Hepatocyte (in vitro differentiated cells): ENCODE data around the gene SSBP2. TPM values are rescaled to one million over a fixed set of nuclear protein-coding genes. Genes with fewer than 3 reads are reported as not detected.

Experiments
- DNase-seq: peaks from one replicate; pipeline ENCODE4 v3.0.0-alpha.2; 2016; ENCODE audit warnings: low spot score
- H2AFZ ChIP-seq: fragments of 200-600 bp; sonication (generic); 2 replicates; pipeline ENCODE4 v1.6.0; 2016; ENCODE audit warnings: antibody characterized with exemption, mild to moderate bottlenecking
- H3K27ac ChIP-seq: fragments of 200-600 bp; sonication (generic); 2 replicates; pipeline ENCODE4 v1.5.1; 2016; ENCODE audit warnings: mild to moderate bottlenecking
- H3K27me3 ChIP-seq: fragments of 200-600 bp; sonication (generic); 2 replicates; pipeline ENCODE4 v1.6.1; 2016
- H3K36me3 ChIP-seq: fragments of 200-600 bp; sonication (generic); replicated peaks from 2 replicates; pipeline ENCODE4 v1.5.1; 2016; ENCODE audit warnings: low read depth; ENCODE audit not compliant: insufficient read depth
- H3K4me1 ChIP-seq: fragments of 200-600 bp; sonication (generic); 2 replicates; pipeline ENCODE4 v1.5.1; 2016; ENCODE audit warnings: mild to moderate bottlenecking, moderate library complexity; ENCODE audit not compliant: insufficient read depth
- H3K4me2 ChIP-seq: fragments of 200-600 bp; sonication (generic); 2 replicates; pipeline ENCODE4 v1.6.0; 2016
- H3K4me3 ChIP-seq: fragments of 200-600 bp; sonication (generic); 2 replicates; pipeline ENCODE4 v1.5.1; 2016; ENCODE audit warnings: mild to moderate bottlenecking
- H3K79me2 ChIP-seq: fragments of 200-600 bp; sonication (generic); 2 replicates; pipeline ENCODE4 v1.6.0; 2017; ENCODE audit warnings: mild to moderate bottlenecking
- H3K9me2 ChIP-seq: fragments of 200-600 bp; sonication (generic); replicated peaks from 2 replicates; pipeline ENCODE4 v1.6.0; 2017; ENCODE audit warnings: mild to moderate bottlenecking; ENCODE audit not compliant: insufficient read depth
- H3K9me3 ChIP-seq: fragments of 200-600 bp; sonication (generic); 2 replicates; pipeline ENCODE4 v1.5.1; 2016; ENCODE audit warnings: low read depth, mild to moderate bottlenecking
- H4K20me1 ChIP-seq: fragments of 200-600 bp; sonication (generic); 2 replicates; pipeline ENCODE4 v1.6.0; 2016; ENCODE audit warnings: mild to moderate bottlenecking; ENCODE audit not compliant: insufficient read depth, poor library complexity, severe bottlenecking
- EZH2 ChIP-seq: fragments of 200-600 bp; sonication (generic); IDR thresholded peaks from 2 replicates; pipeline ENCODE4 v1.6.1; 2016; ENCODE audit warnings: antibody characterized with exemption, mild to moderate bottlenecking, borderline replicate concordance
- EZH2phosphoT487 ChIP-seq: fragments of 200-600 bp; sonication (generic); IDR thresholded peaks from one replicate; pipeline ENCODE4 v1.6.1; 2018; ENCODE audit warnings: antibody characterized with exemption, mild to moderate bottlenecking, low read depth, moderate library complexity; ENCODE audit not compliant: unreplicated experiment, severe bottlenecking
- WGBS: methylation state at CpG from one replicate; pipeline ENCODE4 v1.1.6; 2016; ENCODE audit warnings: low lambda C conversion rate; ENCODE audit errors: missing lambda C conversion rate; 5-methylcytosine and 5-hydroxymethylcytosine counted together
- polyA plus RNA-seq: library from polyadenylated mRNA; unstranded; fragments of >200 nt; fragmentation: Nextera tagmentation; extraction: Ambion mirVana; gene quantifications from 2 replicates; pipeline ENCODE4 v1.2.1, GENCODE V29; 2016
- total RNA-seq: library from RNA; depleted of rRNA; stranded (reverse); fragments of >200 nt; gene quantifications from 2 replicates; pipeline ENCODE4 v1.2.3, GENCODE V29; 2014
- TF ChIP-seq, protein P1 (sequence below): fragments of 200-600 bp; sonication (generic); IDR thresholded peaks from 2 replicates; pipeline ENCODE4 v1.5.1; 2016; ENCODE audit warnings: antibody characterized with exemption, mild to moderate bottlenecking; ENCODE audit not compliant: poor library complexity

Gene SSBP2
- total and polyA plus RNA-seq, 2 experiments from 2014 or later, result 23.7 to 48.2 TPM

DNA sequence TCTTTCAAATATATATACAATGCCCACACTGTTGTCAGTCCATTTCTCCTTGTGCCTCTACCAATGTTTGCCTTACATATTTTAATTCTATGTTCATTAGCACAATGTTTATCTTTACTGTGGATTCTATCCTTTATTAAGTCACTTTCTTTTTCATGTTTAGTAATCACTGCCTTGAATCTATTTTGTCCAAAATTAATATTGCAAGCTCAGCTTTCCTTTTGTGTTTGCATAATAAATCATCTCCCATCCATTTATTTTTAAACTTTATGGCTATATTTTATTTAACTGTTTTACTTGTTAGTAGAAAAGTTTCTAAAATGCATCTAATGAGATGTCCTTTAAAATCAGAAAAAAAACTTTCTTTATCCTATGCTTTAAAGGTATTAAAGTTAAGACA lies 230.1 kb downstream of the SSBP2 start:
- no peak overlapping the region for H3K27ac ChIP-seq
- TF ChIP-seq EZH2 (no peak), EZH2phosphoT487 (no peak)
- TF ChIP-seq, protein P1, sequence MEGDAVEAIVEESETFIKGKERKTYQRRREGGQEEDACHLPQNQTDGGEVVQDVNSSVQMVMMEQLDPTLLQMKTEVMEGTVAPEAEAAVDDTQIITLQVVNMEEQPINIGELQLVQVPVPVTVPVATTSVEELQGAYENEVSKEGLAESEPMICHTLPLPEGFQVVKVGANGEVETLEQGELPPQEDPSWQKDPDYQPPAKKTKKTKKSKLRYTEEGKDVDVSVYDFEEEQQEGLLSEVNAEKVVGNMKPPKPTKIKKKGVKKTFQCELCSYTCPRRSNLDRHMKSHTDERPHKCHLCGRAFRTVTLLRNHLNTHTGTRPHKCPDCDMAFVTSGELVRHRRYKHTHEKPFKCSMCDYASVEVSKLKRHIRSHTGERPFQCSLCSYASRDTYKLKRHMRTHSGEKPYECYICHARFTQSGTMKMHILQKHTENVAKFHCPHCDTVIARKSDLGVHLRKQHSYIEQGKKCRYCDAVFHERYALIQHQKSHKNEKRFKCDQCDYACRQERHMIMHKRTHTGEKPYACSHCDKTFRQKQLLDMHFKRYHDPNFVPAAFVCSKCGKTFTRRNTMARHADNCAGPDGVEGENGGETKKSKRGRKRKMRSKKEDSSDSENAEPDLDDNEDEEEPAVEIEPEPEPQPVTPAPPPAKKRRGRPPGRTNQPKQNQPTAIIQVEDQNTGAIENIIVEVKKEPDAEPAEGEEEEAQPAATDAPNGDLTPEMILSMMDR, result no peak
- no peaks in the 10 kb centered on the region for H3K9me3 ChIP-seq
- no peaks in the 10 kb centered on the region for H3K79me2 ChIP-seq
- no peak for DNase-seq
- no peaks in the 10 kb centered on the region for H3K27me3 ChIP-seq
- no peaks in the 10 kb centered on the region for H4K20me1 ChIP-seq
- no peak overlapping the region for H3K4me2 ChIP-seq
- no peaks in the 10 kb centered on the region for H3K36me3 ChIP-seq
- no peaks in the 10 kb centered on the region for H3K4me1 ChIP-seq
- no peak overlapping the region for H3K4me3 ChIP-seq
- no peak overlapping the region for H2AFZ ChIP-seq
- H3K9me2 ChIP-seq, result no peaks in the 10 kb centered on the region

DNA sequence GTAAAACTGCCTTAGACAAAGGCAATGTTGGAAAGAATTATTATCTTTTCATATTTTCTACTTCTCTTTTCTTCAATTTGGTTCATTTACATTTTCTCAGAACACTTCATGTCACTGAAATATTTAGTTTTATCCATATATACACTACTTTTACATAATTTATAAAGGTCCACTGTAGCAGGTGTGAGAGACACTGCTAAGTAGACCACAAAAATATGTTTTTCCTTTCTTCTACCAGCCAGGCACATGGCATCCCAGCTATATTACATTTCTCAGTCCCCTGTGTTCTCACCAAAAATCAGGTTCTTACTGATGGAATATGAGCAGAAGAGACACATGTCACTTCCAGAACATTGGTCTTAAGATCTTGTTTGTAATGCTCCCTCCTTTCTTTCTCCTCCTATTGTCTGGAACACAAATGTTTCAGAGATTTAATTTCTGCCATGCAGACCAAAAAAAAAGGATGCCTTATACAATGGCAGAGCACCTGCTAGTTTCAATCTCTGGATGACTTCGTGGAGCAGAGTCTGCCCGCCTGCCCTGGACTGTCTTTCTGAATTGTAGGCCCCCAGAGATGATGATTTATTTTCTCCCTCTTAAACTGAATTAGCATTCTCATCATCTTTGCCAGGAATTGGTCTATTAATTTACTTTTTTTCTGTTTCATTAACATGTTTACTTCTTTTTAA lies 231.5 kb downstream of the SSBP2 start:
- H3K4me1 ChIP-seq, result no peaks in the 10 kb centered on the region
- no peak overlapping the region for H3K4me2 ChIP-seq
- no peaks in the 10 kb centered on the region for H3K36me3 ChIP-seq
- H4K20me1 ChIP-seq, result no peaks in the 10 kb centered on the region
- no peaks in the 10 kb centered on the region for H3K27me3 ChIP-seq
- no peak overlapping the region for H2AFZ ChIP-seq
- no peaks in the 10 kb centered on the region for H3K79me2 ChIP-seq
- no peaks in the 10 kb centered on the region for H3K9me2 ChIP-seq
- H3K27ac ChIP-seq, result no peak overlapping the region
- WGBS, result 97% methylated on average over 2 of the region's 2 CpGs
- DNase-seq, result no peak
- no peak overlapping the region for H3K4me3 ChIP-seq
- no peaks in the 10 kb centered on the region for H3K9me3 ChIP-seq
- TF ChIP-seq, protein P1, result no peak
- TF ChIP-seq EZH2phosphoT487 (no peak), EZH2 (no peak)

- Histone ChIP-seq H3K4me3 (no peak overlapping the region), H3K9me2 (no peaks in the 10 kb centered on the region), H3K27ac (no peak overlapping the region), H3K36me3 (no peaks in the 10 kb centered on the region), H3K4me2 (no peak overlapping the region), H2AFZ (no peak overlapping the region), H3K9me3 (no peaks in the 10 kb centered on the region), H3K27me3 (no peaks in the 10 kb centered on the region), H3K79me2 (no peaks in the 10 kb centered on the region), H3K4me1 (no peaks in the 10 kb centered on the region), H4K20me1 (no peaks in the 10 kb centered on the region)
- no peak for DNase-seq
- TF ChIP-seq EZH2phosphoT487, result no peak
- TF ChIP-seq, protein P1, result no peak
- no peak for TF ChIP-seq EZH2
Measured at GRCh38 chr5:81517462-81517861, 233.4 kb downstream of the SSBP2 start.

GRCh38 chr5:81516091-81516490 lies 234.8 kb downstream of the SSBP2 start:
- Histone ChIP-seq H3K9me3 (no peaks in the 10 kb centered on the region), H4K20me1 (no peaks in the 10 kb centered on the region), H3K4me2 (no peak overlapping the region), H3K36me3 (no peaks in the 10 kb centered on the region), H2AFZ (no peak overlapping the region), H3K27ac (no peak overlapping the region), H3K9me2 (no peaks in the 10 kb centered on the region), H3K4me3 (no peak overlapping the region), H3K4me1 (no peaks in the 10 kb centered on the region), H3K79me2 (no peaks in the 10 kb centered on the region), H3K27me3 (no peaks in the 10 kb centered on the region)
- no peak for DNase-seq
- TF ChIP-seq EZH2phosphoT487, result no peak
- TF ChIP-seq, protein P1, result no peak
- no peak for TF ChIP-seq EZH2
